NCI-H146 treated with DMSO at 0.1 percent for 48 hours (cell line): ENCODE results near the gene TMTC4.
"Not testable (repeated sequence)": the region's sequence is repeated elsewhere in the genome, so short reads cannot be mapped to it uniquely, and the experiment has no call there.

Experiments used
- DNase-seq: peaks from one replicate; lab custom pipeline; 2025; ENCODE audit not compliant: unreplicated experiment; lab: John Stamatoyannopoulos, UW

The TMTC4 gene

DNA sequence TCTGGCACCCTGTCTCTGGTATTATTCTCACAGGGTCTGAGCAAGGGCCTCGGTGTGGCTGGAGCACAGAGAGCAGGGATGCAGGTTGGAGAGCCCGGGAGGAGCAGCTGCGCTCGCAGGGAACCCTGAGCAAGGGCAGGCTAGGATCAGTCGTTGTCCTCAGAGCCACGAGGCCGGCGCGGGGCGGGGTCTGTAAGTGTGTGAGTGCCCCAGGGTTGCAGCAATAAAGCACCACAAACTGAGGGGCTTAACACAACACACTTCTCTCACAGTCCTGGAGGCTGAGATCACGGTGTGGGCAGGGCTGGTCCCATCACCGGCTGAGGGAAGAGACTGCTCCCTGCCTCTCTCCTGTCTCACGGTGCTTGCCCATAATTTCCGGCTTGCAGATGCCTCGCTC lies 47.5 kb downstream of the TMTC4 start:
- no peak for DNase-seq

DNA sequence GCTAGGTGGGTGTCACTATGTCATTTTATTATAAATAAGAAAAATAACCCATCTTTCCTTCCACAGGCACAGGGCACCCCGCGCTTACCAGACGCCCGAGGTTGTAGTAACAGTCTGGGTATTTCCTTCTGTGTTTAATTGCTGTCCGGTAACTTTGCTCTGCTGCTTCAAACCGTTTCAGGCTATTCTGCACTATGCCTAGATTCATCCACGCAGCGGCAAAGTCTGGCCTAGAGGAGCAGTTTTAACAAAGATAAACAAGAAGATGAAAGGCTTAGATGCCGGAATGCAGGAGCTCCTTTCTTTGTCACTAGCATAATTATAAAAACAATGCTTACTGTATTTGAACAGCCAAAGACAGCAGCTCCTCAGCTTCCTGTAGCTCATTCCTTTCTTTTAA lies 49.1 kb downstream of the TMTC4 start:
- DNase-seq, result no peak

DNA sequence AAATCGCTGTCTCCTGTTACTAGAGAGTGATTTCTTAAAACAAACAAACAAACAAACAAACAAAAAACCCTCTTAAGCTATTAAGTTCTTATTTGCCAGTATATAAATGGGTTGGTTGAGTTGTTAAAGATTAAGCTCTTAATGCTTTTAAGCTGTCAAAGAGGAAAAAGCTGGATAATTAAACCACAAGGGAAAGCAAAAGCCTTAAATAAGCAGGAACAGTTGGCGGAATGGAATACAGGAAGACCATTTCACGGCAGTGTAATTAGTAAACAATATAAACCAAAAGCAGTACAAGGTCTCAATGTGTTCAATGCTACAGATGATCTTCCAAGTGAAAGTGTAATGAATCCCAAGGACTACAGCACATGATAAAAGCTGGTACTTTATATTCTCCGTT lies 53.8 kb downstream of the TMTC4 start:
- DNase-seq, result no peak

DNA sequence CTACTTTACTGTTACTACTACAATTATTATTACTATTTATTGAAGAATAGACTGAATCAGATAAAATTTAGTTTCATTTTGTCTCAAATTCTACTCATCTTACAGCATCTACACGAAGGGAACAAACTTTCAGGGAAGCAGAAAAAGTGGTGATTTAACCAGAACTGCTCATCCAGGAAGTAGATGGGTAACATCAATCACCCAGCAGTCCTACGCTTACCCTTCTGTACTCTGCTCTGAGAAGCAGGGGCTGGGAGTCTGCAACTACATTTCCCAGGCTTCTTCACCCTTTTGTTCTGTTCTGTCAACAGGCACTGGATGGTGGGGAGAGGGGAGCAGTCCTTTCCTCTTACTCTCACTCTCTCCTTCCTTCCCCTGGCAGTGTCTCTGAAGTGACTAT lies 54.7 kb downstream of the TMTC4 start:
- no peak for DNase-seq

DNA sequence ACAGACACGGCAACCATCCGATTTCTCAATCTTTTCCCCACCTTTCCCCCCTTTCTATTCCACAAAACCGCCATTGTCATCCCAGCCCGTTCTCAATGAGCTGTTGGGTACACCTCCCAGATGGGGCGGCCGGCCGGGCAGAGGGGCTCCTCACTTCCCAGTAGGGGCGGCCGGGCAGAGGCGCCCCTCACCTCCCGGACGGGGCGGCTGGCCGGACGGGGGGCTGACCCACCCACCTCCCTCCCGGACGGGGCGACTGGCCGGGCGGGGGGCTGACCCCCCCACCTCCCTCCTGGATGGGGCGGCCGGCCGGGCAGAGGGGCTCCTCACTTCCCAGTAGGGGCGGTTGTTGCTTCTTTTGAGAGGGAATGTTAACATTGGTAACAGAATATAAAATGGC lies 55.7 kb downstream of the TMTC4 start:
- not testable (repeated sequence) for DNase-seq

DNA sequence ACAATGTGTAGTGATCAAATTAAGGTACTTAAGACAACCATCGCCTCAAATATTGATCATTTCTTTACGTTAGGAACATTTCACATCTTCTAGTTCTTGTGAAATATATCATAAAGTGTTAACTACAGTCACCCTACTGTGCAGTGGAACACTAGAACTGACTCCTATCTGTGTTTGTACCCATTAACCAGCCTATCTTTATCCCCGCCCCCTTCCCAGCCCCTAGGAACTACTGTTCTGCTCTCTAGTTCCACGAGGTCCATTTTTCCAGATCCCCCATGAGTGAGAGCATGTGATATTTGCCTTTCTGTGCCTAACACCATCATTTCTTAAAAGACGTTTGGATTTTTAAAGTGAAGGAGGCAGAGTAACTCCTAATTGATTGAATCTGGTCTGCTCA lies 61.6 kb downstream of the TMTC4 start:
- DNase-seq, result no peak

DNA sequence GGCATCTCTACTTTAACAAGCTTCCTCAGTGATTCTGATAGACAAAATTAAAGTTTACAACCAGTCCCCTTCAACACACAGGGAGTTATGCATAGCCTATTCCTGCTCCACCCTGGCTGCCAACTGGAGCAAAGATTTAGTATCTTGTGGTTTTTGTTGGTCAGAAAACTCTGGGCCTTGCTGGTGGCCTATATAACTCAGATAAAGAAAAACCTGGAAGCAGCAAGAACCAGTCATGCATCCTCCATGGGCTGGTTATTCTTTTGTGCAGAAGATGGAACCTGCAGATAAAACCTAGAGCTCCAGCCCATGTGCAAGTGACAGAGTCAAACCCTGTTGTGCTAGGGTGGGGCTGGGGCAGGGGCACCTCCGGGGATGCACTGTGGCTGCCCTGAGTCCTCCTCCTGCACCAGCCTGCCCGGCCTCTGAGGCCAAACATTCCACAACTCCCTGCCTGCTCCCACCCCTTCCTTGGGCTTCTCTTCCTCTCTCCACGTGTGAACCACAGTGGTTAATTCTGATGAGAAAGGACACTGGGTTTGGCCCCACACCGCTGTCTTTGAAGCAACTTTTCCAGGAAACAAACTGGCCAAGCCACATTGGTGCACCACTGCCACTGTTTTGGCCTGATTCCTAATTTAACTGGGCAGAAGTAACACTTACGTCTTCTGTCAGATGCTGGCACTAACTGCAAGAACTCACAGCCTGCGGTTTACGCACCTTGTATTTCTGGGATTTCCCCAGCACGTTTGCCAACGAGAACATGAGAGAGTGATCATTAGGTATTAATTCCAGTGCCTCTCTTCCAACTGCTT lies 62.7 kb downstream of the TMTC4 start:
- DNase-seq, result no peak

DNA sequence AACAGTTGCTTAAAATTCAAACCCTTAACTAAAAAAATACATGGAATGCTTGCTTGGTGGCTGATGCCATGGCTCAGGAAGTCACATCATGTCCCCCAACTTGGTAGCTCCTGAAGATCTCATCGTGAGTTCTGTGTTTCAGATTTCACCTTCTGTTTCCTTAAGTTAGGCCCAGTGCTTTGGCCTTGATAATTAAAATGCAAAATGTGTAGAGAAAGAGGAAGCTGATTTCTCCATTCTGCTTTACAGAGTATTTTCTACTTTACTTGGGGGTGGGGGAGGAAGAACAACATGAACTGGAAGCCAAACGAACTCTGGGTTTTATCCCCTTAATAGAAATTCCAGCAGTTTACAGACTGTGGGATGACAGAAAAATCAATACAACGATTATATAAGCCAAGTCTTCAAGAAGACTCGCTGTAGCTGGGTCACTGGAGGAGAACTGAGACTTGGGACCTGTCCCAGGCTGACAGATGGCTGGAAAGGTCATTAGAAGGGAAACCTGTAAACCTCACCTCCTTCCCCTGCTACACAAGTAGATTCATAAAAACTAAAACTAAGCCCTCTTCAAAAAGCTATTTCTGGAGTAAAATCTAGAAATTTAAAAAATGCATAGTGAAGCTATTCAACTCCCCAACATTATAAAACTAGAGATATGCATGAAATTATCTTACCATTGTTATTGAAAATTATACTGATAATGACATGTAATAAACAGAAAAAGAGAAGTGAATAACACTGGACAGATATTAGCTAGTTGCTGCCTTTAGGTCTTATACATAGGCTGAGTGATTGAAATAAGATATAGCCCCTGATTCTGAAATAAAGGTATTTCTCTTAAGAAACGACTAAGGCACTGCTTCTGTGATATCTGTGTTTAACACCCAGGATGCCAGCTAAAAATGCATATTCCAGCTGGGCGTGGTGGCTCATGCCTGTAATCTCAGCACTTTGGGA lies 63.9 kb downstream of the TMTC4 start:
- DNase-seq, result no peak

DNA sequence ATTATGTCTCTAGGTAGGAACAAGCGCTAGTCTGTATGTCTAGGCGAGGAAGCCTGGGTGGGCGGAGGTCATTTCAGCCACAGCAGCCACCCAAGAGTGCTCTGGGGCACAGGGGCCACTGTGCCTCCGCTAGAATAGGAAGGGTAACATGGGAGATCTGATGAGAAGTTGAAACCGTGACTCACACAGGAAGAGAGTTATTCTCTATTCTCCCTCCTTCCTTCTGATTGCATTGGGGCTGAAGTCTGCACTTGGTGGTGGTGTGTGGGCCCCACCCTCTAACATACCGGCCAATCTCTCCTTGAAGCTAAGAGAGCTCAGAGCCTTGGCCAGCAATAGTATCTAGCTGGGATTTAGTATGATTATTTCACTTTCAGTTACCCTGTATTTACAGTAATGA lies 65.7 kb downstream of the TMTC4 start:
- no peak for DNase-seq

DNA sequence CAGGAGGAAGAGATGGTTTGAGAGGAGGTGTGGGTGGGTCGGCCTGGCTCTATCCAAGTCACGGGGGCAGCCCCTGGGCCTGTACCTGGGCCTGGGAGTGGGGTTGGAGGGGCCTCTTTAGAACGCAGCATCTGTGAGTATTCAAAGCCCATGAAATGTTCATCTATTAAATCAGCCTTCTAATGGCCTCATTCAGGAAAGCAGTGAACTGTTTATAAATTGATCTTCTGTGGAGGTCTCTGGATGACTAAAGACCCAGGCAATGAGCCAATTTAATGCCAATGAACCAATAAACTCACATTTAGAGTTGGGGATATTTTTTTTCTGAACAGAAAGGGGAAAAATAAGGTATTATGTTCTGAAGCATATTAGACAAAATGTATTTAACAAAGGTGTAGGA lies 66.1 kb downstream of the TMTC4 start:
- DNase-seq, result no peak

DNA sequence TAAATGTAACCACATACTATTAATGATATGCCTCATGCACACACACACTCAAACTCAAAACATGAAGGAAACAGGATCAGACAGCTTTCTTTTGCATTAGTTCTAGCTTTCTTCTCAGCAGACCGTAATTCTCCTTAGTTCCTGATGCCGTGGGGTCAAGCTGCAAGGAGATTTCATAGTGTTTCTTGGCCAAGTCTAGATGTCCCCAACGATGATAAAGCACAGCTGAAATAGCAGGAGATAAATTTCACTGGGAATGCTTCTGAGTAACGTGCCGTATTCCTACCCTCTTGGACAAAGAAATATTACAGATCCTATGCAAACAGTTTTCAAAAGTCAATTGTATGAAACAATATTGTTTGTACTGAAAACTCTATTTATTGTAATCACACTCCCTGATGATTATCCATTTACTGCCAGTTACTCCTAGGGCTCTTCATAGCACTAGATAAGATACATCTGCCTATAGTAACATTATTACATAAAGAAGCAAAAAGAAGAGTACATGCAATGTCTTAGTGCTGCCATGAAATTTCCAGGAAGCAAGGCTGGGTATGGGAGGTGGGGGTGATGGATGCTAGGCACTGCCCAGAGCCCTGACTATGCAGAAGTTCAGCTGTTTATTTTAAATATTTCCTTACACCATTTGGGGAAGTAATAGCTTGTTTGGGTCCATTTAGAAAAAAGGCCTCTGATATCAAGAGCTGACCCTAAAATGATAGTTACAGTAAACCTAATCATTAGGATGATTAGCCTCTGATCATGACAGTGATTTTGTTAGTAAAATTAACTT lies 69.5 kb downstream of the TMTC4 start:
- DNase-seq, result no peak

DNA sequence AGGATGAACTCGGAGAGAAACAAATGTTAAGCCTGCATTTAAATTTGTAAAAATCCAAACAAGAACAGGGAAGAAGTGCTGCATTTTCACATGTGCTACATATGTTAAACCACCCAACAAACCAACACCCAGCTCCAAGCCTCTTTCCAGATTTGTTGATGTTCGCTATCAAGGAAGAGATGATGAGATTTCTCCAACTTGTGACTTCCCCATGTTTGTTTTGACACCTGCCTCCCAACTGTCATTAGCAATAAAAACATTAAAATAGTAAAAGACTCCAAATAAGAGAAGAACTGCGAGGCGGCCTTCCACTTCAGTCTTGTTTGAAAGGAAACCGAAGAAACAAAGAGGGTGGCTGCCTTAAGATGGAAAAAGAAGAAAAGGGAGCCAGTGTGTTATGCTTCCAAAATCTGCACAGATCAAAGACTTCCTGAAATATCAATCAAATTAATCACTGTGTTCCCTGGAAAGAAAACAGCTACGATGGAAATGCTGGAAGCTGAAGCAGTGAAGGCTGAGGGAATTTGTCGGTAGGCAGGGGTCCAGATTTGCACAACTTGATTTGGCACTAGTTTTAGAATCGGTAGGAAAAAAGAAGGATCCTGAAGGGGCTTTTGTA lies 72.0 kb downstream of the TMTC4 start:
- DNase-seq, result no peak

DNA sequence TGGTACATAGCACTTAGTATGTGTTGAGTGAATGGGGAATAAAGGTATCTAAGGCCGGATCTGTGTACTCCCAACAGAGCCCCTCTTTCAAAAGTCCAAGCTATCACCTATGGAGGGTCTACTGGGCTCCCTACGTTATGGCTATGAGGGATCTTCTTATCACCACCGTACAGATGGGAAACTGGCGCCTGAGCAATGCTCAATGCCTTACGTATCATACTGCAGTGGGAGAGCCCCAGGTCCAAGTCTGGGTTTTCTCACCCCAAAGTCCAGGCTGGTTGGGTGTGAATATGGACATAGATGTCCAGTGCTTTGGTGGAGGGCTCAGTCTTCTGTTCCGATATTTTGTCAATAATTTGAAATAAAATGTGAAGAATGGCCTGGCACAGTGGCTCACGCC lies 72.9 kb downstream of the TMTC4 start:
- no peak for DNase-seq

DNA sequence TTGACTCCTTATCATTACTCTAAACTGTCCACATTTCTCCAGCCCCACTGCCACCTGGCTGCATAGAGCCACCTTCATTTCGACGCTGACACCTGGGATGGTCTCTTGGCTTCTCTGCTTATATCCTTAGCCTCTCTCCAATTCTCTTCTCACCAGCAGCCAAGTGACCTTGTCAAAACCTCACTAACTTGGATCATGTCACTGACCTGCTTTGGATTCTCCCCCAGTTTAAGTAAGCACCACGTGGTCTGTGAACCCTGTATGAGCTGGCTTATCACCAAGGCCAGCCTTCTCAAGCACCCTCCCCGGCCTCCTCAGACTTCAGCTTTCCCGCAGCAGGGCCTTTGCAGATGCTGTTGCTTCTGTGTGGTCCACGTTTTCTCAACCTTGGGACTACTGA lies 73.7 kb downstream of the TMTC4 start:
- no peak for DNase-seq

DNA sequence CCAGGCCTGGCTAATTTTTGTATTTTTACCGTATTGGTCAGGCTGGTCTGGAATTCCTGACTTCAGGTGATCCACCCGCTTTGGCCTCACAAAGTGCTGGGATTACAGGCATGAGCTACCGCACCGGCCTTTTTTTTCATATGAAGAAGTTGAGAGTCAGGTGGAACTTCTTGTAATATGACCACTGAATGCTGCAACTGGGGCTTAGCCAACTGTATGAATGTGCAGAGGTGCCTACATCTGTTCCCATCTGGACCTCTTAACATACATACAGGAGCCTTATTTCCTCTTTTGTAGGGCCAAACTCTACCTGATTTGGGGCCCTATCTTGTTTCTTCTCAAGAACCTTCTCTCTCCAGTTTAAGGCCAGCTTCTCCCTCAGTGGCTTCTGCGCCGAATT lies 74.1 kb downstream of the TMTC4 start:
- DNase-seq, result no peak

DNA sequence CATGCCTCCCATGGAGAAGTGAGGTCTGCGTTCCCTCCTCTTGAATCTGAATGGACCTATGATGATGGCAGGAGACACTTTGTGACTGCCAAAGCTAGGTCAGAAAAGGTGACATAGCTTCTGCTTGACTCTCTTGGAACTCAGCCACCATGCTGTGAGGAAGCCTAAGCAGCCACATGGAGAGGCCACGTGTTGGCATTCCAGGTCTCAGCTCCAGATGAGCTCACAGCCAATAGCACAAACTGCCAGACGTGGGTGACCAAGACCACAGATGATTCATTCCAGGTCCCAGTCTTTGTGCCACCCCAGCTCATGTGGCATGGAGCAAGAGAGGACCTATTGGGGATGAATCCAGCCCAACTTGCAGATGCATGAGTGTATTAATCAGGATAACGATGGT lies 77.3 kb downstream of the TMTC4 start:
- no peak for DNase-seq

DNA sequence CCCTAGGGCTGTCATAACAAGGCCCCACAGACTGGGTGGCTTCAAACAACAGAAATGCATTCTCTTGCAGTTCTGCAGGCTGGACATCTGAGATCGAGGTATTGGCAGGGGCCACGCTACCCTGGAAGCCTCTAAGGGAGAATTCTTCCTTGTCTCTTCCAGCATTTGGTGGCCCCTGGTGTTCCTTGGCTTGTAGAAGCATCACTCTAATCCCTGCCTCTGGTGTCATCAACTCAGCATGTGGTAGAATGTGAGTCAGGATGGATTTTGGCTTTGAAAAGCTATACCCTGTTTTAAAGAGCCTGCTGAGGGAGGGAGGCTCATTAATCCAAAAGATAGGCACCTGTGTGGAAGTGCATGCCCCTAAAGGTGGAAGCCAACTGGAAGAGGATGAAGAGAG lies 78.1 kb downstream of the TMTC4 start:
- DNase-seq, result no peak

DNA sequence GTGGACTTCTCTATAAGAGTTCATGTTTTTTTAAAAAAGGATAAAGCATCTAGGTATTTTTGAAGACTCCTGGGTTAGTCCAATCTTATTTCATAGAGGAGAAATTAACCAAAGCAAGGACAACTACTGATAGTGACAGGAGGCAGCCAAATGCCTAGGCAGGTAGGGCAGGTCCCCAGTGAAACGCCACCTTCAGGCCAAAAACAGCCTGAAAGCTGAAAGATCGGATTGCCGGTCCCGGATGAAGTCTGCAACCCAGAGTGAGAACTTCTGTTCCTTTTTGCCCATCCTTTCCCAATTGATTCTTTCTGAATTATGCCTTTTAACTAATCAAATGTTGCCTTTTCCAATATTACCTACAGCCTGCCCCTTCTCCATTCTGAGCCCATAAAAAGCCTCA lies 79.9 kb downstream of the TMTC4 start:
- no peak for DNase-seq

DNA sequence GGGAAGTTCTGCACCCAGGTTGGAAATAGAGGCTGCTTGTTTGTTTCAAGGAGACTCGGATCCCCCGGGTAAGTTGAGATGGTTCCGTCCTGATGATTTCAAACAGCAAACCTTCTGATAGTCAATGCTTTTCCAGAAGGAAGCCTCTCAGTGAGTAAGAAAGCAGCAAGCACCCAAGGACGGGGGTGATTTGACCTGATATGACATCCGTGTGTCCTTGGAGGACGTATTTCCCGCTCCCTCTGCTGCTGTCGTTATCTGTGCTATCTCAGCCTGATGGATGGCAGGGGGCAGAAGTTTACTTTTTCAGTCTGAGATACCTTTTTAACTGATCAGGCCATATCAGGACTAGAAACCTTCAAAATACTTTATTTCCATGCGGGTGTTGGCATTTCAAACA lies 80.3 kb downstream of the TMTC4 start:
- no peak for DNase-seq

DNA sequence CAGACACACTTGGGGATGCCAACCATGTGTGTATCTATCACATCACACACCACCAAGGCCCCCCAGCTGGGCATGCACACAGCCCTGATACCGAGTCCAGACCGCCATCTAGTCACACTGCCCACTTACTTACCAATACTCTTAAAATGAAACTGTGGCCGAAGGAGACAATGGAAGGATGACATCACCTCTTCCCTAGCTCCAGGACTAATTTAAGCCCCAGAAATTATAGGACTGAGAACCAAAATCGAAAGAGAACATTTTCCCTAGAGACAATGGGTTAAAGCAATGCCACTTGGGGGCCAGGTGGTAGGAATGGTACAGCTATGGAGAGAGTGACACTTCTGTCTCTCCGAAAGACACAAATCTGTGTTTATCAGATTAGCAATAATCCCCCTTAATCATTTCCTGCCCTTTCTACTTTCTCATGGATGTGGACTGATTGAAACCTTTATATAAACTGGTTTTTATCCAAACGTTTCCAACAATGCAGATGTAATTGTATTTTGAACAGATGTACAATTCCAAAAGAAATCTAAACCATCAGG lies 85.3 kb downstream of the TMTC4 start:
- peak; percentile 42 for DNase-seq
